Tongue (tissue), 2 donors: ENCODE results near the gene NPAS3. TPM values are rescaled to one million over a fixed set of nuclear protein-coding genes. Genes with fewer than 3 reads are reported as not detected.

Experiments used
- DNase-seq: peaks from one replicate; pipeline ENCODE4 v3.0.0-alpha.2; 2015
- total RNA-seq: library from RNA; depleted of rRNA; stranded (reverse); fragments of >200 nt; gene quantifications from one replicate; pipeline ENCODE4 v1.2.3, GENCODE V29; 2014

Gene NPAS3
- total RNA-seq, 1 donor from 2014 or later, result 4.4 TPM

GRCh38 chr14:33643426-33644181, 704.9 kb downstream of the NPAS3 start:
- peak; percentile 14 for DNase-seq

GRCh38 chr14:33646692-33647260, 708.1 kb downstream of the NPAS3 start:
- no peak for DNase-seq

GRCh38 chr14:33647385-33647786, 708.7 kb downstream of the NPAS3 start:
- no peak for DNase-seq

GRCh38 chr14:33650430-33650829, 711.8 kb downstream of the NPAS3 start:
- DNase-seq, result no peak

GRCh38 chr14:33652566-33653307, 714.1 kb downstream of the NPAS3 start:
- no peak for DNase-seq

GRCh38 chr14:33653308-33653695, 714.6 kb downstream of the NPAS3 start:
- no peak for DNase-seq

- DNase-seq, result no peak
These were observed 716.7 kb downstream of the NPAS3 start for GRCh38 chr14:33655421-33655820.

- DNase-seq, result no peak
These were observed 718.8 kb downstream of the NPAS3 start for GRCh38 chr14:33657476-33657875.

- no peak for DNase-seq
These were observed 721.6 kb downstream of the NPAS3 start for GRCh38 chr14:33660248-33660647.

- no peak for DNase-seq
These were observed 722.4 kb downstream of the NPAS3 start for GRCh38 chr14:33661101-33661500.

GRCh38 chr14:33668066-33668465, 729.4 kb downstream of the NPAS3 start:
- no peak for DNase-seq

GRCh38 chr14:33669111-33669510, 730.4 kb downstream of the NPAS3 start:
- no peak for DNase-seq

GRCh38 chr14:33670235-33670634, 731.6 kb downstream of the NPAS3 start:
- DNase-seq, result no peak

GRCh38 chr14:33671556-33671955, 732.9 kb downstream of the NPAS3 start:
- DNase-seq, result no peak

GRCh38 chr14:33674927-33675326, 736.2 kb downstream of the NPAS3 start:
- DNase-seq, result no peak

- no peak for DNase-seq
These were observed 736.9 kb downstream of the NPAS3 start for GRCh38 chr14:33675415-33676130.

GRCh38 chr14:33676135-33676566, 737.5 kb downstream of the NPAS3 start:
- peak; percentile 63 for DNase-seq

GRCh38 chr14:33676891-33677290, 738.2 kb downstream of the NPAS3 start:
- DNase-seq, result no peak

GRCh38 chr14:33678005-33678404, 739.3 kb downstream of the NPAS3 start:
- no peak for DNase-seq

- no peak for DNase-seq
These were observed 740.3 kb downstream of the NPAS3 start for GRCh38 chr14:33679025-33679424.

GRCh38 chr14:33679461-33680225, 741.0 kb downstream of the NPAS3 start:
- no peak for DNase-seq

- DNase-seq, result no peak
These were observed 742.2 kb downstream of the NPAS3 start for GRCh38 chr14:33680873-33681272.
